PC-9 (cell line): ENCODE measurements around the gene DIPK1B. TPM values are rescaled to one million over a fixed set of nuclear protein-coding genes. Genes with fewer than 3 reads are reported as not detected.

Experiments
- BruUV-seq: library from RNA; stranded (reverse); fragments of 400-500 nt; replicated peaks from 2 replicates; lab custom pipeline; 2021; lab: Mats Ljungman, UMichigan
- CTCF ChIA-PET: fragments of 300-600 bp; sonication (Branson Sonifier 250); formaldehyde crosslinking; loops from one replicate; lab custom pipeline; 2022; ENCODE audit warnings: antibody characterized with exemption; lab: Charles Lee
- POLR2A ChIA-PET: fragments of 300-600 bp; sonication (Branson Sonifier 250); formaldehyde crosslinking; loops from one replicate; lab custom pipeline; 2022; ENCODE audit warnings: antibody characterized with exemption; ENCODE audit not compliant: unreplicated experiment; lab: Charles Lee
- DNase-seq, 2 experiments: peaks; one replicate each; pipeline versions ENCODE4 v3.0.0 to v3.0.0-alpha.2; 2015 to 2022; ENCODE audit warnings: mixed read lengths in 1 of 2
- H2AFZ ChIP-seq: fragments of 200-600 bp; sonication (generic); 2 replicates; pipeline ENCODE4 v1.8.1; 2017; ENCODE audit warnings: antibody characterized with exemption
- H3F3A ChIP-seq: fragments of 200-600 bp; sonication (generic); 2 replicates; pipeline ENCODE4 v1.8.1; 2017; ENCODE audit warnings: antibody characterized with exemption, mild to moderate bottlenecking, low read depth; ENCODE audit not compliant: insufficient read depth
- H3K27ac ChIP-seq: fragments of 200-600 bp; sonication (generic); 2 replicates; pipeline ENCODE4 v1.6.1; 2016; ENCODE audit warnings: mixed run types
- H3K27me3 ChIP-seq: fragments of 200-600 bp; sonication (generic); 2 replicates; pipeline ENCODE4 v1.6.1; 2016; ENCODE audit warnings: low read depth, mixed run types; ENCODE audit not compliant: insufficient read depth
- H3K36me3 ChIP-seq: fragments of 200-600 bp; sonication (generic); 2 replicates; pipeline ENCODE4 v1.6.1; 2016; ENCODE audit warnings: low read depth, mixed run types
- H3K4me1 ChIP-seq: fragments of 200-600 bp; sonication (generic); replicated peaks from 2 replicates; pipeline ENCODE4 v1.6.1; 2016; ENCODE audit warnings: mixed run types; ENCODE audit not compliant: insufficient read depth
- H3K4me2 ChIP-seq: fragments of 200-600 bp; sonication (generic); 2 replicates; pipeline ENCODE4 v1.6.1; 2017; ENCODE audit warnings: mixed run types
- H3K4me3 ChIP-seq: fragments of 200-600 bp; sonication (generic); 2 replicates; pipeline ENCODE4 v1.6.1; 2016; ENCODE audit warnings: mixed run types
- H3K79me2 ChIP-seq: fragments of 200-600 bp; sonication (generic); 2 replicates; pipeline ENCODE4 v1.6.1; 2017; ENCODE audit warnings: low read depth, mixed run types
- H3K9me2 ChIP-seq: fragments of 200-600 bp; sonication (generic); 2 replicates; pipeline ENCODE4 v1.8.1; 2017; ENCODE audit warnings: mild to moderate bottlenecking; ENCODE audit not compliant: insufficient read depth
- H3K9me3 ChIP-seq: fragments of 200-600 bp; sonication (generic); 2 replicates; pipeline ENCODE4 v1.8.1; 2016; ENCODE audit warnings: low read depth; ENCODE audit not compliant: insufficient read depth
- H4K20me1 ChIP-seq: fragments of 200-600 bp; sonication (generic); 2 replicates; pipeline ENCODE4 v1.8.1; 2017; ENCODE audit not compliant: insufficient read depth
- EZH2 ChIP-seq: fragments of 200-600 bp; sonication (generic); IDR thresholded peaks from 2 replicates; pipeline ENCODE4 v1.8.0; 2017; ENCODE audit warnings: antibody characterized with exemption, low read depth
- intact Hi-C: fragments of 100-400 bp; cut with micrococcal nuclease; formaldehyde crosslinking; loops from one replicate; pipeline ENCODE4 v1.10.0; 2022; ENCODE audit not compliant: unreplicated experiment
- total RNA-seq: library from RNA; stranded (reverse); gene quantifications from 2 replicates; pipeline ENCODE4 v1.2.3, GENCODE V29; 2021
- TF ChIP-seq, protein P1 (sequence below): fragments of 200-600 bp; sonication (generic); conservative IDR thresholded peaks from 2 replicates; pipeline ENCODE4 v1.6.1; 2017; ENCODE audit warnings: mixed run types, antibody characterized with exemption, mild to moderate bottlenecking, moderate library complexity

Gene DIPK1B
- total RNA-seq, 1 experiment from 2014 or later = 19.0 TPM

DNA sequence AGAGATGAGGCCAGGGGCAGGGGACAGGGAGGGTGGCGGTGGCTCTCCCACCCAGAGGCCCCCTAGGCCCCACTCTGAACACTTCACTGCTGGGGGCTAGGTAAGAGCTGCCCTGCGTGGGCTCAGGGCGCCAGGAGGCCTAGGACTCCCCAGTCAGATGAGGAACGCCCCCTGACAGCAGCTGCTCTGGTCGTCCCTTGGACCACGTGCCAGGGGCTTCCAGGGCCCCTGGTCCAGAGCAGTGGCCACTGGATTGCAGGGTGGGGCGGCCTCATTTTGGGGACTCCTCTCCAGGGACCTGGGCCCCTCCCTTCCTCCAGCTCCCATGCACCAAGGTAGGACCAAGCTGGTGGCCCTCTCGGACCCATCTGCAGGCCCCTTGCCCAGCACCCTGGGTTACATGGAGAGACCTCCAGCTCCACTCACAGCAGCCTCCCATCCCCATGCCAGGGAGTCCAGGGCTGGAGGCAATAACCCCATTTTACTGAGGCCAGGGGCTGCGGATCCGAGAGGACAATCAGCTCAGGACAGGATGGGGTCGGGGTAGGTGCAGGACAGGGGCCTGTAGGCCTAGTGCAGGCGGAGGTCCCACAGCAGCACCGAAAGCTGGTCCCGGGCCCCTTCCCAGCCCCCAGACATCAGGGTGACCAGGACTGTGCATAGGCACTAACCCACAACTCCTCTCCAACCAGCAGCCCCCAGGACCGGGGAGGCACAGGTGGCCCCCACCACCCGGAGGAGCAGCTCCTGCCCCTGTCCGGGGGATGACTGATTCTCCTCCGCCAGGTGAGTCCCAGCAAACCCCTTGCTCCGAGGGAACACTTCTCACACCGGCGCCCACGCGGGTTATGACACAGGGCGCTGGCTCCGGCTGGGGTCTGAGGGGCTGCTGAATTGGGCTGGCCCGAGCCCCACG lies 48.1 kb upstream of the DIPK1B start:
- Histone ChIP-seq H3K4me2 (no peak overlapping the region), H3K4me3 (no peak overlapping the region), H2AFZ (no peak overlapping the region), H3K9me2 (no peaks in the 10 kb centered on the region), H3K4me1 (no peaks in the 10 kb centered on the region), H3F3A (peaks cover 11% of the 10 kb centered on the region; the same call in 1 of the 2 replicates), H3K36me3 (no peaks in the 10 kb centered on the region), H3K79me2 (no peaks in the 10 kb centered on the region), H3K27me3 (peaks cover 7% of the 10 kb centered on the region; the same call in 1 of the 2 replicates), H3K27ac (no peak overlapping the region), H4K20me1 (no peaks in the 10 kb centered on the region), H3K9me3 (no peaks in the 10 kb centered on the region)
- BruUV-seq = no TSS peak
- TF ChIP-seq, protein P1, sequence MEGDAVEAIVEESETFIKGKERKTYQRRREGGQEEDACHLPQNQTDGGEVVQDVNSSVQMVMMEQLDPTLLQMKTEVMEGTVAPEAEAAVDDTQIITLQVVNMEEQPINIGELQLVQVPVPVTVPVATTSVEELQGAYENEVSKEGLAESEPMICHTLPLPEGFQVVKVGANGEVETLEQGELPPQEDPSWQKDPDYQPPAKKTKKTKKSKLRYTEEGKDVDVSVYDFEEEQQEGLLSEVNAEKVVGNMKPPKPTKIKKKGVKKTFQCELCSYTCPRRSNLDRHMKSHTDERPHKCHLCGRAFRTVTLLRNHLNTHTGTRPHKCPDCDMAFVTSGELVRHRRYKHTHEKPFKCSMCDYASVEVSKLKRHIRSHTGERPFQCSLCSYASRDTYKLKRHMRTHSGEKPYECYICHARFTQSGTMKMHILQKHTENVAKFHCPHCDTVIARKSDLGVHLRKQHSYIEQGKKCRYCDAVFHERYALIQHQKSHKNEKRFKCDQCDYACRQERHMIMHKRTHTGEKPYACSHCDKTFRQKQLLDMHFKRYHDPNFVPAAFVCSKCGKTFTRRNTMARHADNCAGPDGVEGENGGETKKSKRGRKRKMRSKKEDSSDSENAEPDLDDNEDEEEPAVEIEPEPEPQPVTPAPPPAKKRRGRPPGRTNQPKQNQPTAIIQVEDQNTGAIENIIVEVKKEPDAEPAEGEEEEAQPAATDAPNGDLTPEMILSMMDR = no peak
- no peak for TF ChIP-seq EZH2
- intact Hi-C loops = no loop called here
- ChIA-PET POLR2A (no interaction called here), CTCF (interaction anchor here (0.6 kb wide), 1 partner anchor 13 kb away, joined by 5 read pairs; no protein-coding TSS in a partner anchor)
- no peak for DNase-seq

- peak in 1 of 2 experiments; percentile 49 for DNase-seq
- CTCF ChIA-PET = interaction anchor here (0.6 kb wide), 1 partner anchor 14 kb away, joined by 5 read pairs; no protein-coding TSS in a partner anchor
- no peaks in the 10 kb centered on the region for H4K20me1 ChIP-seq
- POLR2A ChIA-PET = no interaction called here
- H3K9me3 ChIP-seq = no peaks in the 10 kb centered on the region
- no peak overlapping the region for H2AFZ ChIP-seq
- TF ChIP-seq, protein P1 = no peak; the same call in 1 of the 2 replicates
- no peak for TF ChIP-seq EZH2
- BruUV-seq = no TSS peak
- intact Hi-C loops = no loop called here
- H3K27me3 ChIP-seq = no peaks in the 10 kb centered on the region
- H3K4me2 ChIP-seq = peak overlapping the region; percentile 55; the same call in 1 of the 2 replicates
- H3K36me3 ChIP-seq = no peaks in the 10 kb centered on the region
- peak overlapping the region; percentile 39; the same call in 1 of the 2 replicates for H3K4me3 ChIP-seq
- peaks cover 11% of the 10 kb centered on the region; the same call in 1 of the 2 replicates for H3F3A ChIP-seq
- H3K9me2 ChIP-seq = no peaks in the 10 kb centered on the region
- no peaks in the 10 kb centered on the region for H3K4me1 ChIP-seq
- H3K27ac ChIP-seq = no peak overlapping the region
- H3K79me2 ChIP-seq = no peaks in the 10 kb centered on the region
Measured at GRCh38 chr9:136665111-136665703, 47.2 kb upstream of the DIPK1B start.

GRCh38 chr9:136665704-136666371 lies 46.5 kb upstream of the DIPK1B start:
- Histone ChIP-seq H3K4me2 (peak overlapping the region; percentile 70), H3K9me2 (no peaks in the 10 kb centered on the region), H4K20me1 (no peaks in the 10 kb centered on the region), H3K4me1 (no peaks in the 10 kb centered on the region), H3K79me2 (no peaks in the 10 kb centered on the region), H3K9me3 (no peaks in the 10 kb centered on the region), H3K27ac (no peak overlapping the region), H3K27me3 (no peaks in the 10 kb centered on the region), H3F3A (peaks cover 11% of the 10 kb centered on the region; the same call in 1 of the 2 replicates), H2AFZ (no peak overlapping the region), H3K4me3 (peak overlapping the region; percentile 48; the same call in 1 of the 2 replicates), H3K36me3 (no peaks in the 10 kb centered on the region)
- BruUV-seq = no TSS peak
- DNase-seq = peak in 1 of 2 experiments; percentile 48
- TF ChIP-seq EZH2 = no peak
- TF ChIP-seq, protein P1 = no peak
- CTCF ChIA-PET = interaction anchor here (0.6 kb wide), 1 partner anchor 182 kb away, joined by 10 read pairs; no protein-coding TSS in a partner anchor
- POLR2A ChIA-PET = no interaction called here
- intact Hi-C loops = no loop called here
